ENCODE measurements around the gene AGER. TPM values are rescaled to one million over a fixed set of nuclear protein-coding genes. Genes with fewer than 3 reads are reported as not detected.

Gene AGER
- total RNA-seq, 2 experiments from 2014 or later: 15.5 to 16.4 TPM

DNA sequence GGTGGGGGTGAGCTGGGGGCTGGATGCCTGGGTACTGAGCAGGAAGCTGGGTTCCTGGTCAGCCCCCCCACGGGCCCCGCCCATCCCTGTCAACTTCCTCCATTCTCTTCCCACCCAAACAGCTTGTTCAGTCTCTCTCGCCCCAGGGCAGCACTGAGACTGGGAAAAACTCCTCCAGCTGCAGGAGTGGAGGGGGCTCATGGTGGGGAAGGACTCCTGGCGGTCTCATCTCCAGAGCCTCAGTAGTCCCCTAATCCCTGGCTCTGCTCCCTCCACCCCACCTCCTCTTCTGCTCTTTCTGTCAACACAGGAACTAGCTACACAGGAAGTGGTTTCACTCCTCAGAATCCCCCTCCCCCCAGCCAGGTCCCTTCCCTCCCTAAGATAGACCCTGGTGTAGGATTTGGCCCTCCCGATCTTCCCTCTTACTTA, 8.6 kb upstream of the AGER start, which contains the start of gene GPSM3:
GPSM3 (minus strand) TSS at position 36 of the 432 bp plus-strand sequence. CDS start 130 bp downstream, outside the sequence.
- no peak for ATAC-seq
- DNase-seq: peak; percentile 63
- Mint-ChIP-seq H3K4me3 (peak within 1 kb of the TSS; percentile 97), H3K27me3 (no peaks in the 10 kb centered on the region), H3K9me3 (no peaks in the 10 kb centered on the region), H3K27ac (peak within 1 kb of the TSS; percentile 99), H3K4me1 (ENCODE audit: low read depth) (peaks cover 38% of the 10 kb centered on the region), H3K36me3 (ENCODE audit: low read depth) (peaks cover 23% of the 10 kb centered on the region)
- intact Hi-C loops (cut with micrococcal nuclease): no loop called here
- CTCF ChIA-PET: interaction anchor here (0.8 to 4.4 kb wide), 4 partner anchors 13 to 761 kb away, joined by 3 to 32 read pairs (median 3); partner anchors contain the start of gene HLA-DMA
- POLR2A ChIA-PET: interaction anchor here (0.8 to 7.2 kb wide), 6 partner anchors 14 to 779 kb away, joined by 3 to 72 read pairs (median 3); partner anchors contain the start of genes AGPAT1, ATF6B, PSMB9 and RNF5
- TF ChIP-seq, protein P1, sequence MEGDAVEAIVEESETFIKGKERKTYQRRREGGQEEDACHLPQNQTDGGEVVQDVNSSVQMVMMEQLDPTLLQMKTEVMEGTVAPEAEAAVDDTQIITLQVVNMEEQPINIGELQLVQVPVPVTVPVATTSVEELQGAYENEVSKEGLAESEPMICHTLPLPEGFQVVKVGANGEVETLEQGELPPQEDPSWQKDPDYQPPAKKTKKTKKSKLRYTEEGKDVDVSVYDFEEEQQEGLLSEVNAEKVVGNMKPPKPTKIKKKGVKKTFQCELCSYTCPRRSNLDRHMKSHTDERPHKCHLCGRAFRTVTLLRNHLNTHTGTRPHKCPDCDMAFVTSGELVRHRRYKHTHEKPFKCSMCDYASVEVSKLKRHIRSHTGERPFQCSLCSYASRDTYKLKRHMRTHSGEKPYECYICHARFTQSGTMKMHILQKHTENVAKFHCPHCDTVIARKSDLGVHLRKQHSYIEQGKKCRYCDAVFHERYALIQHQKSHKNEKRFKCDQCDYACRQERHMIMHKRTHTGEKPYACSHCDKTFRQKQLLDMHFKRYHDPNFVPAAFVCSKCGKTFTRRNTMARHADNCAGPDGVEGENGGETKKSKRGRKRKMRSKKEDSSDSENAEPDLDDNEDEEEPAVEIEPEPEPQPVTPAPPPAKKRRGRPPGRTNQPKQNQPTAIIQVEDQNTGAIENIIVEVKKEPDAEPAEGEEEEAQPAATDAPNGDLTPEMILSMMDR (IDR thresholded peaks at IDR 0.05): no peak

DNA sequence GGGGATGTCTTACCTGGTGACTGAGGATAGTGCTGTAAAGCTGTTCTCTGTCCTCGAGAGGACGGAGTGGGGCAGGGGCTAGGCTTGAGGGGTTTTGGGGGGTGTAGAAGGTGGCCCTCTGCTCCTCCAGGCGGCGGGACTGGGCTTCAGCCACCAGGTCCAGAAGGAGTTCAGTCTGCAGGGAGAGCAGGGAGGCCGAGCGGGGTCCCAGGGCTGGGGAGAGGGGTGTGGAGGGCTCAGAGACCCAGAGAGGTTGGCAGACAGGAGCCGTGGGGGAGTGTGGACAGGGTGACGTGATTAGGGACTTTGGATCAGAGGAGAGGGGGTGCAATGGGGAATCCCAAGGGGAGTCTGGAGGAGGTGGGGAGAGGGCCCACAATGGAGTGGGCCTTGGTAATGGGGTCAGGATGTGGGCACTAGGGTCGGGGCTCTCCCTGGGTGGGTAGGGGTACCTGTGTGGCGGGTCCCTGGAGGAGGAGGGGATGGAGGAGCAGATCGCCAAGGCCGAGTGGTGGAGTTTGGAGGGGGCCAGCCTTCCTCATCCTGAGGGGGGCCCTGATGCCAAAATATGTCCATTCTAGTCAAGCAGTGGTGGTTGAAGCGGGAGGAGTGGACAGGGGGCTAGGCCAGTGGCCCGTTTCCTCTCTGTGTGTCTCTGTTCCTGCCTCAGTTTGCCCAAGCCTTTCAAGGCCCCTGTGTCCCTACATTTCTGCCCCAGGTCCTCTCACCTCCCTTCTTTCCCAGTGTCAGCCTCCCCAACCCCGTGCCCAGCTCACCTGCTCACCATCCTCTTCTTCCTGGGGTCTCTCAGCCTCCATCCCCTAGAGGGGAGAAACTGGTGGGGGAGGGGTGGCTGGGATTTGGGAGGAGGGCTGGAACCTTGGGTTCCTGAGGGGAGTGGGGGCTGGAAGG, 7.9 kb upstream of the AGER start:
- ATAC-seq (no peak), DNase-seq (peak; percentile 25)
- TF ChIP-seq, protein P1 (IDR thresholded peaks at IDR 0.05): no peak
- Mint-ChIP-seq H3K4me1 (ENCODE audit: low read depth) (peaks cover 43% of the 10 kb centered on the region), H3K27ac (peak overlapping the region; percentile 99), H3K9me3 (no peaks in the 10 kb centered on the region), H3K4me3 (peak overlapping the region; percentile 97), H3K27me3 (no peaks in the 10 kb centered on the region), H3K36me3 (ENCODE audit: low read depth) (peaks cover 29% of the 10 kb centered on the region)
- intact Hi-C loops (cut with micrococcal nuclease): no loop called here
- POLR2A ChIA-PET: interaction anchor here (0.8 to 7.2 kb wide), 6 partner anchors 13 to 780 kb away, joined by 3 to 72 read pairs (median 3); partner anchors contain the start of genes AGPAT1, ATF6B, PSMB9 and RNF5
- CTCF ChIA-PET: interaction anchor here (0.8 to 4.4 kb wide), 5 partner anchors 27 to 761 kb away, joined by 3 to 32 read pairs (median 3); partner anchors contain the start of genes EGFL8 and HLA-DMA

DNA sequence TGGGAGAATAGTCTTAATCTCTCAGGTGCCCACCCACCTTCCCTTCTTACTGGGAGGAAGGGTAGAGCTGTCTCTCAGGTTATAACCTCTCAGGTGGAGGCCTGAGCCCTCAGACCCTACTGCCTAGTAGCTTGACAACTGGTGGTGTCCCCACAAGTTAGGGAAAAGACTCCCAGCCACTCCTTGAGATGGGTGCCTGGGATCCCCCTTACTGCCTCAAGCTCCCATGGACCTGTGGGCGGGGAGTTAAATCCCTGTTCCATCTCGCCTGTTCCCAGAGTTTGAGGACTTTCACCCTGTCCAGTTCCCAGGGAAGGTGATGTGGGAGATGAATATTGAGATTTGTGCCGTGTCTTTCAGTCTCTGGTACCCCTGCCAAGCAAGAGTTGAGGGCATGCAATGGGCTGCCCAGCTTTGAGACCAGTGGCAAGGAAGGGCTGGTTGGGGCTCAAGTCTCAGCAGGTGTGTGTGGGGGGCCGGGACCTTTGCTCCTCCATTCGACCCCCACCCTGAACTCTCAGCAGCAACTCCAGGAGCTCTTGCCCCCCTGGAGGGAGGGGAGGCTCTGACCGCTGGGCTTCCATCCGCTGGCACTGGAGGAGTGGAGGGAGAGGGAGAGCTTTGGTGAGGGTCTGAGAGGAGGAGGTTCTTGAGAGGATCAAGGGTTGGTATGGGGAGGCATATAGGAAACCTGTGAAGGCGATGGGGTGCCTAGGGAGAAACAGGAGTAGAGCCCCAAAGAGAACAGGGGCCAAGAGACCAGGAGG, 7.0 kb upstream of the AGER start:
- intact Hi-C loops (cut with micrococcal nuclease): no loop called here
- Mint-ChIP-seq H3K4me1 (ENCODE audit: low read depth) (peaks cover 48% of the 10 kb centered on the region), H3K27ac (peak overlapping the region; percentile 99), H3K27me3 (no peaks in the 10 kb centered on the region), H3K9me3 (no peaks in the 10 kb centered on the region), H3K36me3 (ENCODE audit: low read depth) (peaks cover 38% of the 10 kb centered on the region), H3K4me3 (peak overlapping the region; percentile 97)
- TF ChIP-seq, protein P1 (IDR thresholded peaks at IDR 0.05): no peak
- DNase-seq (no peak), ATAC-seq (no peak)
- CTCF ChIA-PET: interaction anchor here (0.8 to 1.4 kb wide), 4 partner anchors 27 to 74 kb away, joined by 3 read pairs; partner anchors contain the start of gene EGFL8
- POLR2A ChIA-PET: interaction anchor here (0.8 to 7.2 kb wide), 4 partner anchors 8 to 662 kb away, joined by 3 to 72 read pairs (median 3); partner anchors contain the start of genes AGPAT1, PSMB9, RNF5 and TAP1

DNA sequence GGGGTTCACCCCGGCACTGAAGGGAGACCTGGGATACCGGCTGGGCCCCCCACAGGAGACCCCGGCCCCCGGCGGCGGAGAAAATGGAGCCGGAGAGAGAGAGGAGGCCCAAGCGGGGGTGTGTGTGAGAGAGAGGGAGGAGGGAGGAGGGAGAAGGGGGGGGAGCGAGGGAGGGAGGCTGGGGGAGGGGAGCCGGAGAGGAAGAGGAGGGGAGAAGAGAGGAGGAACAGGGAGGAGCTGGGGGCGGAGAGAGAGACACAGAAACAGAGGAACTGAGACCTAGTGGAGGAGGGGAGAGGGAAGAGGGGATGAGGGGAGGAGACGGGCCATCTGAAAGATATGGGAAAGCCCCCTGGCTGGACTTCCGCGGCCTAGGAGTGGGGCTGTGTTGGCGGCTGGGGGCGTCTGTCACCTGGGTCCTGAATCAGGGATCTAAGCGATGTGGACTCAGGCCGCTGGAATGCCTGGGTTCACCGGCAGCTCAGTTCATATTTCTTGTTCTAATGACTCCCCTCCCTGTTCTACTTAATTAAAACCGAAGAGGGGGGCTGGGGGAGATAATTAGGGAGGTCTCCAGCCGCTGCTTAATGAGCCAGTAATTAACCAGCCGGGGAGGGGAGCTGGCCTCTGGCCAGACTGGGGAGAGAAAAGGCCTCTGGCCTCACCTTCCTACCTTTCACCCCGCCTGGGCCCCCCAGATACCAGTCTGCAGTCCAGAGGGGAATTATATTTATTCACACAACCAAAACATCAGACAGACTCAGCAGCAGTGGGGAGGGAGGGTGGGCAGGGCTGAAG, 6.2 kb upstream of the AGER start, which contains the start of gene PBX2:
PBX2 (minus strand) TSS at position 149 of the 798 bp plus-strand sequence. CDS start 287 bp downstream, outside the sequence.
- DNase-seq: peak; percentile 90
- Mint-ChIP-seq H3K9me3 (no peaks in the 10 kb centered on the region), H3K4me1 (ENCODE audit: low read depth) (peaks cover 55% of the 10 kb centered on the region), H3K27ac (peak within 1 kb of the TSS; percentile 99), H3K36me3 (ENCODE audit: low read depth) (peaks cover 44% of the 10 kb centered on the region), H3K27me3 (no peaks in the 10 kb centered on the region), H3K4me3 (peak within 1 kb of the TSS; percentile 97)
- intact Hi-C loops (cut with micrococcal nuclease): no loop called here
- POLR2A ChIA-PET: interaction anchor here (0.6 to 7.2 kb wide), 5 partner anchors 8 to 1352 kb away, joined by 3 to 72 read pairs (median 3); partner anchors contain the start of genes AGPAT1 and RNF5
- TF ChIP-seq, protein P1 (IDR thresholded peaks at IDR 0.05): no peak
- ATAC-seq: peak; percentile 64
- CTCF ChIA-PET: interaction anchor here (0.8 to 1.4 kb wide), 4 partner anchors 21 to 73 kb away, joined by 3 read pairs; partner anchors contain the start of gene EGFL8

All from activated CD8-positive, alpha-beta T cell treated with anti-CD3 and anti-CD28 coated beads for 36 hours (primary cell).